HTR-8/SVneo (cell line): Measurements from ENCODE around the gene ITGAX.
"Not testable (repeated sequence)": the region's sequence is repeated elsewhere in the genome, so short reads cannot be mapped to it uniquely, and the experiment has no call there.

Source experiments
- DNase-seq: peaks from one replicate; pipeline ENCODE4 v3.0.0; 2011; ENCODE audit warnings: low spot score, mixed read lengths; ENCODE audit not compliant: insufficient read length
- FAIRE-seq: peaks from 2 replicates; lab custom pipeline; 2011; peaks lifted over from hg19 to GRCh38; lab: Jason Lieb, UNC

Gene ITGAX

GRCh38 chr16:31403590-31404352 lies 48.8 kb downstream of the ITGAX start:
- no peak for DNase-seq
- FAIRE-seq = no peak

- peak; percentile 55 for FAIRE-seq
- DNase-seq = peak; percentile 80
Observed at GRCh38 chr16:31404353-31405064, 49.5 kb downstream of the ITGAX start.

GRCh38 chr16:31407406-31407805 lies 52.4 kb downstream of the ITGAX start:
- FAIRE-seq (no peak), DNase-seq (no peak)

GRCh38 chr16:31409433-31409832 lies 54.5 kb downstream of the ITGAX start:
- DNase-seq (peak; percentile 63), FAIRE-seq (no peak)

GRCh38 chr16:31410082-31410481 lies 55.1 kb downstream of the ITGAX start:
- DNase-seq (no peak), FAIRE-seq (no peak)

GRCh38 chr16:31411024-31411844 lies 56.3 kb downstream of the ITGAX start:
- DNase-seq (no peak), FAIRE-seq (no peak)

GRCh38 chr16:31412750-31413149 lies 57.8 kb downstream of the ITGAX start:
- FAIRE-seq (no peak), DNase-seq (no peak)

- DNase-seq = no peak
- FAIRE-seq = no peak
Observed at GRCh38 chr16:31413381-31413780, 58.4 kb downstream of the ITGAX start.

- DNase-seq = no peak
- FAIRE-seq = no peak
Observed at GRCh38 chr16:31413943-31414342, 59.0 kb downstream of the ITGAX start.

- DNase-seq (no peak), FAIRE-seq (no peak)
Observed at GRCh38 chr16:31414706-31415105, 59.7 kb downstream of the ITGAX start.

GRCh38 chr16:31416371-31416770 lies 61.4 kb downstream of the ITGAX start:
- no peak for DNase-seq
- no peak for FAIRE-seq

- not testable (repeated sequence) for DNase-seq, FAIRE-seq
Observed at GRCh38 chr16:31417036-31417435, 62.1 kb downstream of the ITGAX start.

GRCh38 chr16:31417916-31418315 lies 62.9 kb downstream of the ITGAX start:
- FAIRE-seq (no peak), DNase-seq (no peak)

- FAIRE-seq (no peak), DNase-seq (no peak)
Observed at GRCh38 chr16:31420037-31420436, 65.1 kb downstream of the ITGAX start.

- DNase-seq (no peak), FAIRE-seq (no peak)
Observed at GRCh38 chr16:31421587-31421986, 66.6 kb downstream of the ITGAX start.

- FAIRE-seq = no peak
- DNase-seq = no peak
Observed at GRCh38 chr16:31423241-31423640, 68.3 kb downstream of the ITGAX start.

GRCh38 chr16:31423801-31424200 lies 68.8 kb downstream of the ITGAX start:
- FAIRE-seq = no peak

GRCh38 chr16:31427441-31428278 lies 72.7 kb downstream of the ITGAX start:
- FAIRE-seq (no peak), DNase-seq (no peak)

More at GRCh38 chr16:31423801-31424200, 68.8 kb downstream of the ITGAX start:
- no peak for DNase-seq

- no peak for FAIRE-seq
- no peak for DNase-seq
Observed at GRCh38 chr16:31428279-31428597, 73.3 kb downstream of the ITGAX start, which contains the start of gene COX6A2. COX6A2 (minus strand) TSS chr16:31428360; CDS start chr16:31428325, 35 bp downstream.
